Measurements from ENCODE around the gene ANKRD13B. TPM values are rescaled to one million over a fixed set of nuclear protein-coding genes. Genes with fewer than 3 reads are reported as not detected.

The ANKRD13B gene
- total and polyA plus RNA-seq, 3 donors from 2014 or later: 32.8 to 59.8 (median 48.8) TPM

GRCh38 chr17:29618272-29619065 lies 25.5 kb downstream of the ANKRD13B start:
- intact Hi-C loops (cut with DNase I; ENCODE audit: low total_unique reads): no loop called here
- Histone ChIP-seq H3K4me3 (peak overlapping the region in 1 of 2 donors; percentile 31), H3K27me3 (no peaks in the 10 kb centered on the region), H3K9me3 (no peaks in the 10 kb centered on the region), H3K27ac (no peak overlapping the region), H3K36me3 (ENCODE audit: low read depth, missing control alignments) (no peaks in the 10 kb centered on the region), H3K4me1 (peaks cover 38% of the 10 kb centered on the region)
- TF ChIP-seq CTCF (IDR thresholded peaks at IDR 0.05): no peak
- TF ChIP-seq POLR2A (IDR thresholded peaks at IDR 0.05): no peak
- DNase-seq: no peak
- WGBS, 2 donors: 43 to 54% methylated on average over 13 to 22 of the region's 22 CpGs

GRCh38 chr17:29619251-29619650 lies 26.3 kb downstream of the ANKRD13B start:
- no peak overlapping the region for H3K27ac ChIP-seq
- no peaks in the 10 kb centered on the region for H3K36me3 ChIP-seq (ENCODE audit: low read depth, missing control alignments)
- intact Hi-C loops (cut with DNase I; ENCODE audit: low total_unique reads): no loop called here
- H3K4me3 ChIP-seq: no peak overlapping the region
- H3K27me3 ChIP-seq: no peaks in the 10 kb centered on the region
- TF ChIP-seq POLR2A (IDR thresholded peaks at IDR 0.05): no peak
- peaks cover 30% of the 10 kb centered on the region for H3K4me1 ChIP-seq
- no peaks in the 10 kb centered on the region for H3K9me3 ChIP-seq
- no peak for DNase-seq

- Histone ChIP-seq H3K4me1 (peaks cover 20% of the 10 kb centered on the region), H3K4me3 (no peak overlapping the region), H3K27ac (no peak overlapping the region), H3K9me3 (no peaks in the 10 kb centered on the region), H3K36me3 (ENCODE audit: low read depth, missing control alignments) (no peaks in the 10 kb centered on the region), H3K27me3 (no peaks in the 10 kb centered on the region)
- 94 to 95% methylated on average over 4 of the region's 4 CpGs for WGBS, 2 donors
- TF ChIP-seq CTCF (IDR thresholded peaks at IDR 0.05): no peak
- TF ChIP-seq POLR2A (IDR thresholded peaks at IDR 0.05): no peak
- DNase-seq: no peak
- intact Hi-C loops (cut with DNase I; ENCODE audit: low total_unique reads): no loop called here
Observed at GRCh38 chr17:29620271-29620670, 27.3 kb downstream of the ANKRD13B start.

- Histone ChIP-seq H3K27me3 (no peaks in the 10 kb centered on the region), H3K9me3 (no peaks in the 10 kb centered on the region), H3K4me1 (peaks cover 14% of the 10 kb centered on the region), H3K4me3 (no peak overlapping the region), H3K36me3 (ENCODE audit: low read depth, missing control alignments) (no peaks in the 10 kb centered on the region), H3K27ac (no peak overlapping the region)
- TF ChIP-seq CTCF (IDR thresholded peaks at IDR 0.05): no peak
- no peak for TF ChIP-seq POLR2A (IDR thresholded peaks at IDR 0.05)
- no peak for DNase-seq
- intact Hi-C loops (cut with DNase I; ENCODE audit: low total_unique reads): no loop called here
- WGBS, 2 donors: 92 to 93% methylated on average over 12 of the region's 12 CpGs
Observed at GRCh38 chr17:29620779-29621500, 28.0 kb downstream of the ANKRD13B start.

GRCh38 chr17:29621751-29622194 lies 28.8 kb downstream of the ANKRD13B start:
- Histone ChIP-seq H3K4me1 (peaks cover 6% of the 10 kb centered on the region), H3K9me3 (no peaks in the 10 kb centered on the region), H3K4me3 (peak overlapping the region; percentile 47 to 58), H3K27me3 (no peaks in the 10 kb centered on the region), H3K36me3 (ENCODE audit: low read depth, missing control alignments) (no peaks in the 10 kb centered on the region), H3K27ac (no peak overlapping the region)
- intact Hi-C loops (cut with DNase I; ENCODE audit: low total_unique reads): no loop called here
- 61 to 68% methylated on average over 8 of the region's 8 CpGs for WGBS, 2 donors
- no peak for DNase-seq
- no peak for TF ChIP-seq CTCF (IDR thresholded peaks at IDR 0.05)
- TF ChIP-seq POLR2A (IDR thresholded peaks at IDR 0.05): no peak
